Measurements from ENCODE around the gene AKR1C4.
"Not testable (repeated sequence)": the region's sequence is repeated elsewhere in the genome, so short reads cannot be mapped to it uniquely, and the experiment has no call there.

The AKR1C4 gene

GRCh38 chr10:5209776-5210175, 13.1 kb downstream of the AKR1C4 start:
- DNase-seq = not testable (repeated sequence)

DNA sequence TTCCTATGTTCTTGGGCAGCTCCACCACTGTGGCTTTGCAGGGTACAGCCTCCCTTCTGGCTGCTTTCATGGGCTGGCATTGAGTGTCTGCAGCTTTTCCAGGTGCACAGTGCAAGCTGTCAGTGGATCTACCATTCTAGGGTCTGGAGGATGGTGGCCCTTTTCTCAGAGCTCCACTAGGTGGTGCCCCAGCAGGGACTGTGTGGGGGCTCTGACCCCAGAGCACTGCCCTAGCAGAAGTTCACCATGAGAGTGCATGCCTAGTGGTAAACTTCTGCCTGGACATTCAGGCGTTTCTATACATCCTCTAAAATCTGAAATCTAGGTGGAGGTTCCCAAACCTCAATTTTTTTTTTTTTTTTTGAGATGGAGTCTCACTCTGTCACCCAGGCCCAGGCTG, 13.6 kb downstream of the AKR1C4 start:
- not testable (repeated sequence) for DNase-seq

DNA sequence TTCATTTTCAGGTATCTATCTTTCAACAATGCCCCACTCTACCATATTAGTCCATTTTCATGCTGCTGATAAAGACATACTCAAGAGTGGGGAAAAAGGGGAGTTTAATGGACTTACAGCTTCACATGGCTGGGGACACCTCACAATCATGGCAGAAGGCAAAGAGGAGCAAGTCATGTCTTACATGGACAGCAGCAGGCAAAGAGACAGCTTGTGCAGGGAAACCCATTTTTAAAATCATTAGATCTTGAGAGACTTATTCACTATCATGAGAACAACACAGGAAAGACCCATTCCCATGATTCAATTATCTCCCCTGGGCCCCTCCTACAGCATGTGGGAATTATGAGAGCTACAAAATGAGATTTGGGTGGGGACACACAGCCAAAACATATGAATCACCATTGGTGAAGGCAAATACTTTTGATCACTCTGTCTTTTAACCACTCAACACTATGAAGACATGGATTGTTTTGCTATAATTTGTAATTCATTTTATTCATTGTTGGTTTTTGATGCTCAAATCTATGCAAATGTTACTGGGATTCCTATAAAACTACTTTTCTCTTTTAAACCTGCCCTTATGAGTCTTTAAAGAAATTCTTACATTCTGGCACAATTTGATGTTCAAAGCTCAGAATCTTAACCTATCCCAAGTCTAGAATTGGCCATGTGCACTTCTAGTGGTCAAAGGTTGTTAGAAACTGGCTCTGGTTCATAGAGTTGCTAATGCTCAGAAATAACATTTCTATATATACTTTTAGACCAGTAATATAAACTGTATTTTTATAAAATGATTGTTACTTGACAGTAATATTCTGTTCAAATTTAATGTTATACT, 15.3 kb downstream of the AKR1C4 start:
- DNase-seq = no peak

- DNase-seq = no peak
Observed at GRCh38 chr10:5216801-5217200, 20.2 kb downstream of the AKR1C4 start.

DNA sequence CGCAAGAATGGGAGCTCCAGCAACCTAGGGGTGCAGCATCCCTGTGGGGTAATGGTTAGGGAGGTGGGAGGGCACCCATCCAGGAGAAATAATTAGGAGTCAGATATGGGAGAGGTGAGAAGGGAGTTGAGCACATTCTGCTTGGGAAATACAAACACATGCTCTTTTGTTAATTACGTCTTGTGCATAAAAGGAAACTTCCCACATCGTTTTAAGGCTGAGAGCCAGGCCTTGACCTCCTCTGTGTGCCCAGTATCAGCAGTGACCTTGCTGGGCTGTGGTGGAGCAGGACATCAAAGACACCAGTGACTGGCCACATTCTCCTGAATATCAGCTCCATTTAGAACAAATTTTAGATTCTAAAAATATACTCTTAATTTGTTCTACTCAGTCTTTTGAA, 22.6 kb downstream of the AKR1C4 start:
- DNase-seq = no peak

GRCh38 chr10:5222942-5223341, 26.3 kb downstream of the AKR1C4 start:
- not testable (repeated sequence) for DNase-seq

- no peak for DNase-seq
Observed at GRCh38 chr10:5229019-5229418, 32.4 kb downstream of the AKR1C4 start.

GRCh38 chr10:5233324-5233723, 36.7 kb downstream of the AKR1C4 start:
- no peak for DNase-seq

GRCh38 chr10:5234106-5234860, 37.6 kb downstream of the AKR1C4 start:
- DNase-seq = no peak

DNA sequence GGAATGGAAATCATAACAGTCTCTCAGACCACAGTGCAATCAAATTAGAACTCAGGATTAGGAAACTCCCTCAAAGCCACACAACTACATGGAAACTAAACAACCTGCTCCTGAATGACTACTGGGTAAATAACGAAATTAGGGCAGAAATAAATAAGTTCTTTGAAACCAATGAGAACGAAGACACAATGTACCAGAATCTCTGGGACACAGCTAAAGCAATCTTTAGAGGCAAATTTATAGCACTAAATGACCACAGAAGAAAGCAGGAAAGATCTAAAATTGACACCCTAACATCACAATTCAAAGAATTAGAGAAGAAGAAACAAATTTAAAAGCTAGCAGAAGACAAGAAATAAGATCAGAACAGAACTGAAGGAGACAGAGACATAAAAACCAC, 40.9 kb downstream of the AKR1C4 start:
- not testable (repeated sequence) for DNase-seq

DNA sequence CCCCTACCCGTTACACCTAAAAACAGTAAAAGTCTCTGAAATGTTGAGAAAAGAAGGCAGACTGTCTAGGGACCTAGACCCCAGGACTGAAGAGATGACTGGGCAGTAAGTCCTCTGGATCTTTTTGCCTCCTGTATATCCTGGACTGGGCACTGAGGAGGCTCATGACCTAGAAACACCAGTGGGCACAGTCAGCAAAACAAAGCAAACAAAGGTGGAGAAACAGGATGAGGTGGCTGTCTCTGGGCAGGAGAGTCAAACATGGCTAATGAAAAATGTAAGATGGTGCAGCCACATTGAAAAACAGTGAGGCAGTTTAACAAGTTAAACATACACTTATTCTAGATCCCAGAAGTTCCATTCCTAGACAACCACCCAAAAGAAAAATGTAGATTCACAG, 45.9 kb downstream of the AKR1C4 start:
- DNase-seq = no peak

- DNase-seq = no peak
Observed at GRCh38 chr10:5243521-5243987, 46.9 kb downstream of the AKR1C4 start.

DNA sequence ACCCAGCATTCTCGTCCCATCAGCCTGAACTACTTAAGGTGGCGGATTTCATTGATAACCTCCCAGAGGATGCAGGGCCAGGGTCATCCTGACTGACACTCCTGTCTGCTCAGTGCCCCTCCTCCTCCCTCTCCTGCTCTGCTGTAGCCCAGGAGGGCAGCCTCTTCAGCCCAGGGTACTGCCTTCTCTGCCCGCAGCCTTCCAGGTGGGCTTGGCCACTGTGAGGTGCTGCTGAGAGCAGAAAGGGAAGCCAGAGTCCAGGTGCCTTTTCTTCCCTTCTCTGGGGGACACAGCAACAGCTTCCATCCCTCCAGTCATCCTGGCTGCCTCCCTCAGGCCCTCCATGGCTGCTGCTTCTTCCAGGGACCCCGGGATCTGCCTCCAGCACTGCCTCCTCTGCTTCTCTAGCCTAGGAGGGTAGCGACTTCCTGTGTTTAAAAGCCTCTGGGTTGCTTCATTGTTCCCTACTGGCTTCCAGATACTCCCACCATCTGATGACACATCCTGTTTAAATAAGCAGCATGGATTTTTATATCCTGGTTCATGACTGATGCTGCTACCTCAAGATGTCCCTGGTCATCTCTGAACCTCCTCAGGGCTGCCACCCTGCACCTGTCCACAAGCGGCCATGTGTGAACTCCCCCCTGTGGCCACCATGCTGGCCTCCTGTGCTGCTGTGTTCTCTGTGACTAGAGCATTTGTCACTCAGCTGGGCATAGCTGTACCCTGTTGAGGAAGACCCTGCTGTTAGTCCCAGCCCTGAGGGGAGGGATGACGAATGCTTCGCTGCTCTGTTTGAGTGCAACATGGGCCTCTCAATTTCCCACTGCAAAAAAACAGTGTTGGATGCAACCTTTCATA, 55.8 kb downstream of the AKR1C4 start:
- no peak for DNase-seq

DNA sequence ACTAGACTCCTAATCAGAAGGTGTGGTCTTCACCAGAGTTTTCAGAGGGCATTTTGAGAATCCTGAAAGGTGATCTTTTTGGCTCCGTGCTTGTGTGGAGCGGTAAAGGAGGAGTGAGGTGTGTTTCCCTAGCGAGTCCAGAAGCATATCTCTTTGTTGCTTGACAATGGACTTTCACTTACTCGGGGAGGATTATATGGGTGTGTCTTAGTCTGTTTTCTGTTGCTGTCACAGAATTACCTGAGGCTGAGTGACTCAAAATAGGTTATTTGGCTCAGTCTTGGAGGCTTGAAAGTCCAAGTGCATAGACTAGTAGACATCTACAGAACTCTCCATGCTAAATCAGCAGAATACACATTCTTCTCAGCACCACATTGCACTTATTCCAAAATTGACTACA, 57.9 kb downstream of the AKR1C4 start:
- DNase-seq = no peak

- not testable (repeated sequence) for DNase-seq
Observed at GRCh38 chr10:5257768-5258167, 61.1 kb downstream of the AKR1C4 start.

DNA sequence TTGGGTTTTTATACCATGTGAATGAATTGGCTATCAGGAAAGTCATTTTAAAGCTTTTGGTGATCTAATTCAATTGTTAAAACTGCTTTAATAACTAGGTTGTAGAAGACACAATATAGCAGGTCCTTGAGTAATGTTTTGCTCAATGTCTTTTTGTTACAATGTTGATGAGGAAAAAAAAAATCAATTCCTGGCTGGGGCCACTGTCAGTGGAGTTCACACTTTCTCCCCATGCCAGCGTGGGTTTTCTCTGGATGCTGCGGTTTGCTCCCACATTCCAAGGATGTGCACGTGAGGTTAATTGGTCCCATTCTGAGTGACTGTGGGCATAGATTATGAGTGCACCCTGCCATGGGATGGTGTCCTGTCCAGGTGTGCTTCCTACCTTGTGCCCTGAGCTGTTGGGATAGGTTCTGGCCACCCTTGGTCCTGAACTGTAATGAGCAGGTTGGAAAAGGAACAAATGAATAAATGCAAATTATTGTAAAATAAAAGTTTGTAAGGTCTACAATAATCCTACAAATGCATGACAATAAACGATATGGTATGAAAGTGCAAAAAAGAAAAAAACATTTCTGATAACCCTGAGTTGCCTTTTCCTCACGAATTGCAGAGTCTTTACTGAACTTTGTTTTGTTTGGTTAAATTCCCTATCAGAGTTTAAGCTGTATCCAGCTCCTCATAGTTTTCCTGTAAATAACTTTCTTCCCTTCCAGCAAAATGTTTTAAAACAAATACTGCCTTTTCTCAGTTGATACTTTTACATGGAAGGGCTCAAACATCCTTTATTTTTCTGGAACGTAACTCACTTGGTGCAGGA, 62.7 kb downstream of the AKR1C4 start:
- no peak for DNase-seq

GRCh38 chr10:5259952-5260578, 63.4 kb downstream of the AKR1C4 start:
- DNase-seq = no peak

DNA sequence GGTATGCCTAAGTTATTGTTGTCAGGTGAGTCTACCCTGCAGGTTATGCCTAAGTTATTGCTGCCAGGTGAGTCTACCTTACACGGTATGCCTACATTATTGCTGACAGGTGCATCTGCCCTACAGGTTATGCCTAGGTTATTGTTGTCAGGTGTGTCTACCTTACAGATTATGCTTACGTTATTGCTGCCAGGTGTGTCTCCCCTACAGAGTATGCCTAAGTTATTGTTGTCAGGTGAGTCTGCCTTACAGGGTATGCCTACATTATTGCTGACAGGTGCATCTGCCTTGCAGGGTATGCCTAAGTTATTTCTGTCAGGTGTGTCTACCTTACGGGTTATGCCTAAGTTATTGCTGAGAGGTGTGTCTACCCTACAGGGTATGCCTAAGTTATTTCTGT, 64.2 kb downstream of the AKR1C4 start:
- no peak for DNase-seq

- no peak for DNase-seq
Observed at GRCh38 chr10:5265139-5265538, 68.5 kb downstream of the AKR1C4 start.

GRCh38 chr10:5266351-5266750, 69.7 kb downstream of the AKR1C4 start:
- DNase-seq = no peak

- DNase-seq = no peak
Observed at GRCh38 chr10:5266804-5267203, 70.2 kb downstream of the AKR1C4 start.

DNA sequence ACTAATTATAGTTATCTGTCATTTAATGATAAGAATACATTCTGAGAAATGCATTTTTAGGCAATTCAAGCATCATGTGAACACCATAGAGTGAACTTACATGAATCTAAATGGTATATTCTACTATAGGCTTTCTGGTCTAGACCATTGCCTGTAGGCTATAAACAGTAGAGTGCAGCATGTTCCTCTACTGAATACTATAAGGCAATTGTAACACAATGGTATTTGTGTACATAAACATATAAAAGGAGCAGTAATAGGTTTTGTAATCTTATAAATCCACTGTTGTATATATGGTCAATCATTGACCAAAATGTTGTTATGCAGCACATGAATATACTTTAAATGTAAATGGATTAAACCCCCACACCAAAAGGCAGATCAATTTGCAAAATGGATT, 71.6 kb downstream of the AKR1C4 start:
- no peak for DNase-seq

Measured in activated CD4-positive, CD25-positive, alpha-beta regulatory T cell (primary cell).